ENCODE data around the gene SLC35G2. TPM values are rescaled to one million over a fixed set of nuclear protein-coding genes. Genes with fewer than 3 reads are reported as not detected.
A peak's percentile ranks its signal among the peaks of the same experiment; 100 is the strongest.

The SLC35G2 gene
- total RNA-seq, 1 donor from 2014 or later = 3.9 TPM

DNA sequence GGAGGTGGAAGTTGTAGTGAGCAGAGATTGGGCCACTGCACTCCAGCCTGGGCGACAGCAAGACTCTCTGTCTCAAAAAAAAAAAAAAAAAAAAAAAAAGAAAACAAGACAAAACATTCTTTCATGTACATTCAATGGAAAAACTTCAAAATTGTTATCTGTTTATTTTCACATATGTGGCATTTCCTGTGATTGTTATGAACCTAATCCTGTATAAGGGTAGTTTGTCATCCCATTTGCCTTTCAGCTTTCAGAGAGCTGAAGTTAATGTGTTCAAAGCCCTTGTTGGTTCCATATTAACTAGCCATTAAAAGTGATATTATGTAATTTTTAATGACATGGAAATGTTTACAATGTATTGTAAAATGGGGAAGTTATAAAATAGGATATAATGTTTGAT is 25.8 kb downstream of the SLC35G2 start:
- Histone ChIP-seq H3K27me3 (ENCODE audit: control insufficient read depth, insufficient read depth, low read length) (no peaks in the 10 kb centered on the region), H3K4me3 (ENCODE audit: low read depth, low read length) (no peak overlapping the region), H3K36me3 (ENCODE audit: control insufficient read depth, insufficient read depth, low read length) (no peaks in the 10 kb centered on the region)
- TF ChIP-seq, protein P1, sequence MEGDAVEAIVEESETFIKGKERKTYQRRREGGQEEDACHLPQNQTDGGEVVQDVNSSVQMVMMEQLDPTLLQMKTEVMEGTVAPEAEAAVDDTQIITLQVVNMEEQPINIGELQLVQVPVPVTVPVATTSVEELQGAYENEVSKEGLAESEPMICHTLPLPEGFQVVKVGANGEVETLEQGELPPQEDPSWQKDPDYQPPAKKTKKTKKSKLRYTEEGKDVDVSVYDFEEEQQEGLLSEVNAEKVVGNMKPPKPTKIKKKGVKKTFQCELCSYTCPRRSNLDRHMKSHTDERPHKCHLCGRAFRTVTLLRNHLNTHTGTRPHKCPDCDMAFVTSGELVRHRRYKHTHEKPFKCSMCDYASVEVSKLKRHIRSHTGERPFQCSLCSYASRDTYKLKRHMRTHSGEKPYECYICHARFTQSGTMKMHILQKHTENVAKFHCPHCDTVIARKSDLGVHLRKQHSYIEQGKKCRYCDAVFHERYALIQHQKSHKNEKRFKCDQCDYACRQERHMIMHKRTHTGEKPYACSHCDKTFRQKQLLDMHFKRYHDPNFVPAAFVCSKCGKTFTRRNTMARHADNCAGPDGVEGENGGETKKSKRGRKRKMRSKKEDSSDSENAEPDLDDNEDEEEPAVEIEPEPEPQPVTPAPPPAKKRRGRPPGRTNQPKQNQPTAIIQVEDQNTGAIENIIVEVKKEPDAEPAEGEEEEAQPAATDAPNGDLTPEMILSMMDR (IDR thresholded peaks at IDR 0.05; ENCODE audit: insufficient read depth, low read length, poor library complexity, severe bottlenecking) = no peak
- DNase-seq (ENCODE audit: low read depth) = no peak

DNA sequence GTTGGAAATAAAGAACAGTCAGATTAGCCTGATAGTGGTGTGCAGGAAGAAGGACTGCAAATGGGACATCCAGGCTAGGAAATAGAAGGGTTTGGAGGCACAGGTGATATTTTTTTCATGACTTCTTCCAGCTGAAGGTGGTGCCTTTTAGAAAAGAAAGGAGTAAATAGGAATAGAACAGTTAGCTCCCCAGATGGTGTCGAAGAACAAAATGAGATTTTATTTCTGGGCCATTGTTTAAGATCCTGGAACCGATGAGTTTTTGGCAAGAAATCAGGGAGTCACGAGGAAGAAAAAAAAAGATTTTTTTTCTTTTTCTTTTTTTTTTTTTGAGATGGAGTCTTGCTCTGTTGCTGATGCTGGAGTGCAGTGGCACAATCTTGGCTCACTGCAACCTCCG is 33.3 kb downstream of the SLC35G2 start:
- no peak overlapping the region for H3K4me3 ChIP-seq (ENCODE audit: low read depth, low read length)
- no peaks in the 10 kb centered on the region for H3K27me3 ChIP-seq (ENCODE audit: control insufficient read depth, insufficient read depth, low read length)
- no peaks in the 10 kb centered on the region for H3K36me3 ChIP-seq (ENCODE audit: control insufficient read depth, insufficient read depth, low read length)
- TF ChIP-seq, protein P1 (IDR thresholded peaks at IDR 0.05; ENCODE audit: insufficient read depth, low read length, poor library complexity, severe bottlenecking) = no peak
- no peak for DNase-seq (ENCODE audit: low read depth)

DNA sequence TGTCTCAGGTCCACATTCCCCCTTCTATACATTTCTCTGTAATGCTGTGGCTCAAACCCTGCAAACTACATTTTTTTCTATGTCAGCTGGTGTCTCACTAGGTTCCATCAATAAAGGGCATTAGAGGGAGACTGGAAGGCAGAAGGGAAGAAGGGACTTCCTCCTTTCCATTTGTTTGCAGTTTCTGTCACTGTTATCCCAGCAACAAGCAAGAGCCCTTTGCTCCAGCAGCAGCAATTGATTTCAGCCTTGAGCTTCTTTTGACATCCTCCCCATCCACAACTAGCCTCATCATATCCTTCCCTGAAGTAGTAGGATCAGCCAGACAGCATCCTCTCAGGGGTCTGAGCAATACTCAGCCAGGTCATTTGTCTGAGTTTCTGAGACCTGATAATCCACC is 37.7 kb downstream of the SLC35G2 start:
- H3K27me3 ChIP-seq (ENCODE audit: control insufficient read depth, insufficient read depth, low read length) = no peaks in the 10 kb centered on the region
- TF ChIP-seq, protein P1 (IDR thresholded peaks at IDR 0.05; ENCODE audit: insufficient read depth, low read length, poor library complexity, severe bottlenecking) = no peak
- no peak for DNase-seq (ENCODE audit: low read depth)
- H3K36me3 ChIP-seq (ENCODE audit: control insufficient read depth, insufficient read depth, low read length) = no peaks in the 10 kb centered on the region
- H3K4me3 ChIP-seq (ENCODE audit: low read depth, low read length) = no peak overlapping the region

DNA sequence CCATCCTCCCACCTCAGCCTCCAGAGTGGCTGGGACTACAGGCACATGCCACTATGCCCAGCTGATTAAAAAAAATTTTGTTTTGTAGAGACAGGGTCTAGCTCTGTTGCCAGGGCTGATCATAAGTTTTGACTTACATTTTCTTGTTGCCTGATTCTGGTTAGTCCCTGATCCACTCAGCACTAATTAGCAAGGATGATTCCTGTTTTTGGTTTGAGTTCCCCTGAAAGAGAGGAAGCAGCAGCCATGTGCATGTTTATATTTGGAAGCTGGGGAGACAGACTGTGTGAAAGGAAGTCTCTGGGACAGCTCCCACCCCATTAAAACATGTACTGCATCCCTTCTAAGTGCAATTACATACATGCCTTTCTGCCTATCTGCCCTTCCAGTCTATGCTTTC is 39.5 kb downstream of the SLC35G2 start:
- TF ChIP-seq, protein P1 (IDR thresholded peaks at IDR 0.05; ENCODE audit: insufficient read depth, low read length, poor library complexity, severe bottlenecking) = no peak
- H3K27me3 ChIP-seq (ENCODE audit: control insufficient read depth, insufficient read depth, low read length) = no peaks in the 10 kb centered on the region
- H3K36me3 ChIP-seq (ENCODE audit: control insufficient read depth, insufficient read depth, low read length) = no peaks in the 10 kb centered on the region
- no peak for DNase-seq (ENCODE audit: low read depth)
- no peak overlapping the region for H3K4me3 ChIP-seq (ENCODE audit: low read depth, low read length)

DNA sequence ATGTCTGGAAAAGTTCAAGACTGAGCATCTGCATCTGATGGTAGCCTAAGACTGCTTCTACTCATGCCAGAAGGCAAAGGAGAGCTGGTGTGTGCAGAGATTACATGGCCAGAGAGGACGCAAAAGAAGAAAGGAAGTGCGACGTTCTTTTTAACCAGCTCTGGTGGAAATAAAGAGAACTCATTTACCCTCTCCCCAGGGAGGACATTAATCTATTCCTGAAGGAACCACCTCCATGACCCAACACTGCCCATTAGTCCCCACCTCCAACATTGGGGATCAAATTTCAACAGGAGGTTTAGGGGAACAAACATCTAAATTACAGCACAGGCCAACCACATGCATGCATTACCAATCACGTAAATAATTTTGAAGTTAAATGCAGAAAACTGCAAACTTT is 41.6 kb downstream of the SLC35G2 start:
- no peak for DNase-seq (ENCODE audit: low read depth)
- Histone ChIP-seq H3K27me3 (ENCODE audit: control insufficient read depth, insufficient read depth, low read length) (no peaks in the 10 kb centered on the region), H3K36me3 (ENCODE audit: control insufficient read depth, insufficient read depth, low read length) (no peaks in the 10 kb centered on the region), H3K4me3 (ENCODE audit: low read depth, low read length) (no peak overlapping the region)
- TF ChIP-seq, protein P1 (IDR thresholded peaks at IDR 0.05; ENCODE audit: insufficient read depth, low read length, poor library complexity, severe bottlenecking) = no peak

DNA sequence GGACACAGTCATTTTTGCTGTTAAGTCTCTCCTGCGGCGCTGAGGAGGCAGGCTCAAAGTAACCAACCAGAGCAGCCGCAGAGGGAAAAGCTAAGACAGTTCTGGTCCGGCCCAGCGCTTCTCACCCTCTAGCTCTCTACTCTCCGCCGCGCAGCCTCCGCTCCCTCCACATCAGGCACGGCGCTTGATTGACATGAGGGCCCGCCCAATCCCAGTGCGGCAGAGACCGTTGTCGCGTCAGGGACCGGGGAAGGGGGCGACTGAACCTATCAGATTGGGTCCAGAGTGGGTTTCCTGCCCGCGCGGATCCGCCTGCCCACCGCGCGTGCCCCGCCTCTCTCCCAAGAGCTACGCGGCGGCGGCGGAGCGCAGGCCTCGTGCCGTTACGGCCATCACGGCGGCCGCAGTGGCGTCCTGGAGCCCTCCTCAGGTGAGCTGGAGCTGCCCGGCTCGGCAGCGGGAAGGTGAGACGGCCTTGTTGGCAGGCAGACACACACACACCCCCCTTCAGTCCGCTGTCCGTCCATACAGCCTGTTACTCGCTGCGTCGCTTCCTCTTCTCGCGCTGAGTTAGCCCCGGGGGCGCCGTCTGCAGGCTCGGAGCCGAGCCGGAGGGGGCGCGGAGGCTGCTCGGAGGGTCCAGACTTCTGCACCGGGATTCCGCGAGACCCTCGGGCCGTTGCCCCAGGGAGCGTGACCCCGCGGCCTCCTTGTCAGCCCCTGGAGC is 43.1 kb downstream of the SLC35G2 start, which contains the start of gene NCK1:
Gene NCK1 (plus strand): TSS at position 319 of the 727 bp plus-strand sequence. CDS start 65,794 bp downstream, outside the sequence.
- no peaks in the 10 kb centered on the region for H3K36me3 ChIP-seq (ENCODE audit: control insufficient read depth, insufficient read depth, low read length)
- TF ChIP-seq, protein P1 (IDR thresholded peaks at IDR 0.05; ENCODE audit: insufficient read depth, low read length, poor library complexity, severe bottlenecking) = peak; percentile 18
- H3K27me3 ChIP-seq (ENCODE audit: control insufficient read depth, insufficient read depth, low read length) = no peaks in the 10 kb centered on the region
- peak within 1 kb of the TSS; percentile 63 for H3K4me3 ChIP-seq (ENCODE audit: low read depth, low read length)
- DNase-seq (ENCODE audit: low read depth) = peak; percentile 86
